Endothelial cell of umbilical vein (primary cell): ENCODE data around the gene HOXB6. TPM values are rescaled to one million over a fixed set of nuclear protein-coding genes. Genes with fewer than 3 reads are reported as not detected.
A peak's percentile ranks its signal among the peaks of the same experiment; 100 is the strongest.

Experiments
- BruUV-seq: library from RNA; stranded (reverse); fragments of 400-500 nt; replicated peaks from 2 replicates; lab custom pipeline; 2021; lab: Mats Ljungman, UMichigan
- CTCF ChIA-PET: fragments of 300-600, 350-600 bp; sonication (Branson Sonifier 250); formaldehyde crosslinking; loops from one replicate; lab custom pipeline; 2021; ENCODE audit warnings: antibody characterized with exemption, inconsistent platforms; lab: Charles Lee
- POLR2A ChIA-PET: fragments of 300-600, 350-600 bp; sonication (Branson Sonifier 250); formaldehyde crosslinking; loops from one replicate; lab custom pipeline; 2021; ENCODE audit warnings: antibody characterized with exemption, inconsistent platforms; lab: Charles Lee
- DNase-seq: peaks from one replicate; pipeline ENCODE4 v3.0.0-alpha.2; 2011; ENCODE audit warnings: low read depth, low spot score
- FAIRE-seq: peaks from 2 replicates; lab custom pipeline; 2011; peaks lifted over from hg19 to GRCh38; lab: Jason Lieb, UNC
- H2AFZ ChIP-seq: 2 replicates; pipeline ENCODE4 v1.6.0; 2012; ENCODE audit warnings: low read depth, low read length, control low read depth, inconsistent platforms
- H3K27ac ChIP-seq: 2 replicates; pipeline ENCODE4 v1.5.1; 2011; ENCODE audit warnings: low read depth, mild to moderate bottlenecking, control low read depth, low read length, moderate library complexity; ENCODE audit not compliant: insufficient read depth
- H3K27me3 ChIP-seq, 2 experiments: 2 replicates each; pipeline versions ENCODE4 v1.6.0 to v1.6.1; 2011; ENCODE audit warnings: low read length in 2 of 2, mixed read lengths in 1 of 2; ENCODE audit not compliant: control insufficient read depth in 2 of 2, insufficient read depth in 2 of 2
- H3K36me3 ChIP-seq, 2 experiments: 2 replicates in 1 of 2; 3 replicates in 1 of 2; pipeline ENCODE4 v1.5.1; 2011; ENCODE audit warnings: low read length in 2 of 2, mild to moderate bottlenecking in 1 of 2, moderate library complexity in 1 of 2; ENCODE audit not compliant: control insufficient read depth in 2 of 2, insufficient read depth in 2 of 2; ENCODE audit errors: extremely low read depth in 1 of 2
- H3K4me1 ChIP-seq: 3 replicates; pipeline ENCODE4 v1.5.1; 2011; ENCODE audit warnings: mild to moderate bottlenecking, low read length; ENCODE audit not compliant: control insufficient read depth, insufficient read depth; ENCODE audit errors: extremely low read depth
- H3K4me2 ChIP-seq: 2 replicates; pipeline ENCODE4 v1.6.1; 2011; ENCODE audit warnings: low read length, control low read depth, mixed read lengths; ENCODE audit not compliant: insufficient read depth
- H3K4me3 ChIP-seq, 3 experiments: fragments of 200-600 bp in 1 of 3; sonication (generic), shearing (Covaris generic) in 1 of 3; replicated peaks in 1 of 3; 2 replicates each; pipeline ENCODE4 v1.5.1; 2011 to 2016; ENCODE audit warnings: control low read depth in 3 of 3, low read length in 3 of 3, mild to moderate bottlenecking in 2 of 3, inconsistent platforms in 1 of 3, low read depth in 1 of 3, moderate library complexity in 1 of 3; ENCODE audit not compliant: insufficient read depth in 1 of 3
- H3K79me2 ChIP-seq: 2 replicates; pipeline ENCODE4 v1.6.0; 2012; ENCODE audit warnings: low read length, inconsistent platforms; ENCODE audit not compliant: control insufficient read depth, insufficient read depth
- H3K9ac ChIP-seq: replicated peaks from 2 replicates; pipeline ENCODE3; 2011; ENCODE audit warnings: low read length, control low read depth; ENCODE audit not compliant: insufficient read depth; ENCODE audit errors: extremely low read depth
- H3K9me1 ChIP-seq: replicated peaks from 3 replicates; pipeline ENCODE4 v1.6.0; 2011; ENCODE audit warnings: mild to moderate bottlenecking, low read length; ENCODE audit not compliant: control insufficient read depth, insufficient read depth; ENCODE audit errors: extremely low read depth
- H3K9me3 ChIP-seq: replicated peaks from 2 replicates; pipeline ENCODE4 v1.5.1; 2012; ENCODE audit warnings: low read length, inconsistent platforms; ENCODE audit not compliant: control insufficient read depth, insufficient read depth
- H4K20me1 ChIP-seq: replicated peaks from 2 replicates; pipeline ENCODE3; 2011; ENCODE audit warnings: mild to moderate bottlenecking, low read length; ENCODE audit not compliant: control insufficient read depth, insufficient read depth; ENCODE audit errors: extremely low read depth
- CTCF ChIP-seq, 2 donors: IDR thresholded peaks; 1 replicate in 1 of 2; 2 replicates in 1 of 2; pipeline ENCODE4 v1.5.1; 2011; ENCODE audit warnings: low read length in 2 of 2, mild to moderate bottlenecking in 2 of 2, moderate library complexity in 2 of 2, control low read depth in 1 of 2, inconsistent platforms in 1 of 2, low read depth in 1 of 2; ENCODE audit not compliant: insufficient read depth in 1 of 2; ENCODE audit errors: extremely low read depth in 1 of 2
- EZH2 ChIP-seq: IDR thresholded peaks from 2 replicates; pipeline ENCODE4 v1.6.1; 2012; ENCODE audit warnings: borderline replicate concordance, low read depth, mild to moderate bottlenecking, moderate library complexity, low read length, inconsistent platforms; ENCODE audit not compliant: severe bottlenecking
- FOS ChIP-seq: IDR thresholded peaks from 2 replicates; pipeline ENCODE4 v1.6.1; 2011; ENCODE audit warnings: mild to moderate bottlenecking, low read length, moderate library complexity, borderline replicate concordance; ENCODE audit not compliant: insufficient read depth
- GATA2 ChIP-seq: IDR thresholded peaks from 2 replicates; pipeline ENCODE4 v1.7.0; 2011; ENCODE audit warnings: low read depth, mild to moderate bottlenecking, moderate library complexity, mixed read lengths, low read length; ENCODE audit not compliant: insufficient read length, insufficient read depth
- JUN ChIP-seq: IDR thresholded peaks from 2 replicates; pipeline ENCODE4 v1.6.1; 2011; ENCODE audit warnings: borderline replicate concordance, low read depth; ENCODE audit not compliant: insufficient read length, insufficient read depth
- MAX ChIP-seq: IDR thresholded peaks from 2 replicates; pipeline ENCODE4 v1.6.1; 2011; ENCODE audit not compliant: insufficient read depth, insufficient read length
- MYC ChIP-seq: IDR thresholded peaks from one replicate; pipeline ENCODE4 v1.6.1; 2011; ENCODE audit warnings: mild to moderate bottlenecking, low read depth, low read length
- POLR2A ChIP-seq: IDR thresholded peaks from 2 replicates; pipeline ENCODE4 v1.6.1; 2012; ENCODE audit warnings: low read depth, mild to moderate bottlenecking, control low read depth, low read length
- POLR2AphosphoS5 ChIP-seq: IDR thresholded peaks from 2 replicates; pipeline ENCODE4 v1.6.1; 2012; ENCODE audit warnings: low read depth, mild to moderate bottlenecking, control low read depth, low read length, moderate library complexity; ENCODE audit not compliant: insufficient read depth
- dilution Hi-C: fragments of 300-500 bp; cut with MboI; formaldehyde crosslinking; loops from one replicate; pipeline ENCODE4 v1.15.0; 2019; ENCODE audit warnings: low sequenced_read_pairs; ENCODE audit not compliant: extremely low pct_ligation_motif_present
- intact Hi-C: fragments of 100-400 bp; cut with micrococcal nuclease; formaldehyde crosslinking; loops from one replicate; pipeline ENCODE4 v1.10.0; 2022
- polyA plus RNA-seq, 4 experiments: library from polyadenylated mRNA; depleted of rRNA in 3 of 4; stranded (reverse) in 3 of 4; unstranded in 1 of 4; fragments of >200 nt; gene quantifications; 2 replicates each; pipeline versions ENCODE4 v1.2.1 to v1.2.3, GENCODE V29; 2011 to 2012; ENCODE audit warnings: missing spikeins in 1 of 4
- total RNA-seq: library from RNA; stranded (reverse); gene quantifications from 2 replicates; pipeline ENCODE4 v1.2.3, GENCODE V29; 2021

The HOXB6 gene
- total and polyA plus RNA-seq, 2 donors (not counting 3 experiments of a cell fraction or from before 2014, with no cell fraction given) = 8.8 to 24.0 TPM

GRCh38 chr17:48634493-48635208 lies 29.9 kb upstream of the HOXB6 start:
- H4K20me1 ChIP-seq = no peaks in the 10 kb centered on the region
- H3K36me3 ChIP-seq = no peaks in the 10 kb centered on the region
- dilution Hi-C loops (no loop called here), intact Hi-C loops (no loop called here)
- H2AFZ ChIP-seq = no peak overlapping the region
- H3K9ac ChIP-seq = no peak overlapping the region
- H3K79me2 ChIP-seq = no peaks in the 10 kb centered on the region
- TF ChIP-seq EZH2 (no peak), MAX (no peak), FOS (no peak)
- BruUV-seq = no TSS peak
- ChIA-PET POLR2A (no interaction called here), CTCF (interaction anchor here (1.5 to 4.2 kb wide), 2 partner anchors 9 to 11 kb away, joined by 7 to 73 read pairs; partner anchors contain the start of gene HOXB9)
- H3K9me3 ChIP-seq = no peaks in the 10 kb centered on the region
- H3K9me1 ChIP-seq = no peaks in the 10 kb centered on the region
- no peaks in the 10 kb centered on the region for H3K4me1 ChIP-seq
- no peak overlapping the region for H3K27ac ChIP-seq
- DNase-seq (no peak), FAIRE-seq (no peak)
- H3K4me3 ChIP-seq = no peak overlapping the region
- no peak overlapping the region for H3K4me2 ChIP-seq
- H3K27me3 ChIP-seq = peaks cover 66 to 85% of the 10 kb centered on the region in 2 experiments

GRCh38 chr17:48633266-48633677 lies 28.5 kb upstream of the HOXB6 start:
- H2AFZ ChIP-seq = no peak overlapping the region
- H3K27me3 ChIP-seq = peaks cover 69 to 87% of the 10 kb centered on the region in 2 experiments

More at GRCh38 chr17:48633266-48633677, 28.5 kb upstream of the HOXB6 start:
- Histone ChIP-seq H3K9me1 (no peaks in the 10 kb centered on the region), H3K79me2 (no peaks in the 10 kb centered on the region), H3K4me1 (no peaks in the 10 kb centered on the region), H3K36me3 (no peaks in the 10 kb centered on the region), H3K27ac (no peak overlapping the region), H3K4me3 (peak overlapping the region in 1 of 3 experiments; percentile 6), H3K9me3 (no peaks in the 10 kb centered on the region), H3K4me2 (peak overlapping the region; percentile 62), H3K9ac (no peak overlapping the region), H4K20me1 (no peaks in the 10 kb centered on the region)
- TF ChIP-seq POLR2AphosphoS5 (no peak), POLR2A (no peak), EZH2 (no peak), MAX (no peak), MYC (no peak), CTCF (IDR thresholded peaks at IDR 0.05; ENCODE audit: extremely low read depth in 1 of 2, insufficient read depth in 1 of 2, low read depth in 1 of 2, low read length in 2 of 2) (no peak), JUN (no peak), GATA2 (no peak), FOS (no peak)
- ChIA-PET POLR2A (no interaction called here), CTCF (interaction anchor here (1.9 kb wide), 1 partner anchor 8 kb away, joined by 6 read pairs; no protein-coding TSS in a partner anchor)
- DNase-seq (no peak), FAIRE-seq (no peak)
- dilution Hi-C loops (no loop called here), intact Hi-C loops (no loop called here)
- BruUV-seq = no TSS peak
